Activated T-cell treated with anti-CD3 and anti-CD28 coated beads, Interleukin-2, amount 50 U/mL, for 4 hours (primary cell): ENCODE results near the gene DAPK2. TPM values are rescaled to one million over a fixed set of nuclear protein-coding genes. Genes with fewer than 3 reads are reported as not detected.

ENCODE experiments used
- ATAC-seq, 2 donors: fragments of 200-7000 bp; cut with Tn5 transposase; one replicate each; pipeline ENCODE4 v1.10.0; 2021
- DNase-seq: peaks from one replicate; pipeline ENCODE4 v3.0.0-alpha.2; 2020
- H3K27me3 Mint-ChIP-seq: one replicate; pipeline ENCODE4 v1.8.0; 2021; ENCODE audit warnings: low read depth, mixed read lengths
- H3K36me3 Mint-ChIP-seq: one replicate; pipeline ENCODE4 v1.8.0; 2022; ENCODE audit warnings: mixed read lengths; ENCODE audit not compliant: insufficient read depth
- H3K4me1 Mint-ChIP-seq: one replicate; pipeline ENCODE4 v1.8.0; 2021; ENCODE audit warnings: low read depth, mixed read lengths
- H3K4me3 Mint-ChIP-seq: one replicate; pipeline ENCODE4 v1.8.0; 2021; ENCODE audit warnings: mild to moderate bottlenecking, moderate library complexity, mixed read lengths
- H3K9me3 Mint-ChIP-seq: one replicate; pipeline ENCODE4 v1.8.0; 2021; ENCODE audit warnings: mixed read lengths
- total RNA-seq, 3 donors: library from RNA; stranded (reverse); gene quantifications; one replicate each; pipeline ENCODE4 v1.2.1, GENCODE V29; 2021

The DAPK2 gene
- total RNA-seq, 3 donors from 2014 or later = 0.40 to 1.1 (median 0.71) TPM

DNA sequence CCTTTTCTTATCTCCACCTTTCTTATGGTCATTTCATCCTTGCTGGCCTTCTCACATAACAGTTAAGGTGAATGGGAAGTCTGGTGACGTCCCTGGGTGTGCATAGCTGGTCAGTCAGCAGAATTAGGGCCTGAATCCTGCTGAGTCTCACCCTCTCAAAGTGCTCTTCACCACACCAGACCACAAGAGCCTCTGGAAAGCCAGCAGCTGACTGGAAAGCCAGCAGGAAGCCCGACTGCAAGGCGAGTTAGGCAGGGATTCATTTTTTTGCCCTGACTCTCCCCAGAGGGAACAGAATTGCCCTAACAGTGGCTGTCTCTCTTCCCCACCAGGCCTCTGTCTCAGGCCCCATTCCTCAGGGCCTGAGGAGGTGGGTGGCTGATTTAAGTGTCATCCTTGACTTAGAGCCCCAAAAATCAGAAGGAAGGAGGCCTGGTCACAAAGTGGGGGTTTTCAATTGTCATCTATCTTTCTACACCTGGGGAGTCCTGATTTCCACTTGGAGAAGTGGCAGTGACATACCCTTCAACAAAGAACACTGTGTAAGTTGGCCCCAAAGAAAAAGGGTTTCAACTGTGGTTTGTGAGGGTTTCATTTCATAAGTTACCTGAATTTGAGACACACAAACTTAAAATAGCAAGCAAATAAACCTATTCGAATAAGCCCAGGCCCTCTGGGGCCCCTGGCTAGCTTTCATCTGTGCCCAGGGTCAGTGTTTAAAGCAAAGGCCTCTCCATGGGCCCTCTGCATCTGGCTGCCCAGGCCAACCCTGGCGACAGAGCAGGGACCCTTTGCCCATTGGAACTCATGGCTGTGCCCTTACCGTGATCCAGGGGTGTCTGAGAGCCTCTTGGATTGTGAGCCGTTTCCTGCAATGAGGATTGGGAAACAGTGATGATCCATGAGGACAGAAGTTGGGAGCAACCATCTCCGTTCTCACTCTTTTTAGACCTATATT, 122.0 kb downstream of the DAPK2 start:
- H3K27me3 Mint-ChIP-seq = no peaks in the 10 kb centered on the region
- DNase-seq = no peak
- no peak for ATAC-seq
- no peaks in the 10 kb centered on the region for H3K36me3 Mint-ChIP-seq
- no peak overlapping the region for H3K4me3 Mint-ChIP-seq
- peaks cover 15% of the 10 kb centered on the region for H3K4me1 Mint-ChIP-seq
- no peaks in the 10 kb centered on the region for H3K9me3 Mint-ChIP-seq

DNA sequence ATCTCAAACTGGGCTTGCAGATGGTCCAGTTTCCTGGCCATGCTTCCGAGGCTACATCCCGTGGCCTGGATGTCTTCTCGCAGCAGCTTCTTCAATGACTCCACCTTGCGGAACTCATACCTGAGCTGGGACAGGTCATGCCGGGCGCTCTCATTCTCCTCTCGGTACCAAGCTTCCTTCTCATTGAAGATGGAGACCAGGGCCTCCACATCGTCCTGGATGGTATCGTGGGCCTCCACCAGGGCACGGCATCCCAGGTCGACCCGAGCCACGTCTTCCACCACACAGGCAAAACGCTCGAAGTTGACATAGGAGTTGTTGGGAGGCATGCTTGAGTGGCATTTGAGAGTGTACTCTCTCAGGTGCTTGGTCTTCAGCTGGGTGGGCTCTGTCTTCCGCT, 123.4 kb downstream of the DAPK2 start:
- ATAC-seq (no peak), DNase-seq (no peak)
- no peaks in the 10 kb centered on the region for H3K9me3 Mint-ChIP-seq
- no peak overlapping the region for H3K4me3 Mint-ChIP-seq
- H3K36me3 Mint-ChIP-seq = no peaks in the 10 kb centered on the region
- H3K4me1 Mint-ChIP-seq = peaks cover 15% of the 10 kb centered on the region
- H3K27me3 Mint-ChIP-seq = no peaks in the 10 kb centered on the region

GRCh38 chr15:63922261-63922904, 123.9 kb downstream of the DAPK2 start:
- no peaks in the 10 kb centered on the region for H3K36me3 Mint-ChIP-seq
- no peaks in the 10 kb centered on the region for H3K27me3 Mint-ChIP-seq
- H3K4me1 Mint-ChIP-seq = peaks cover 15% of the 10 kb centered on the region
- ATAC-seq = no peak
- DNase-seq = no peak
- no peaks in the 10 kb centered on the region for H3K9me3 Mint-ChIP-seq
- H3K4me3 Mint-ChIP-seq = no peak overlapping the region

GRCh38 chr15:63920504-63921175, 125.6 kb downstream of the DAPK2 start:
- H3K4me1 Mint-ChIP-seq = peaks cover 15% of the 10 kb centered on the region
- no peaks in the 10 kb centered on the region for H3K9me3 Mint-ChIP-seq
- no peaks in the 10 kb centered on the region for H3K27me3 Mint-ChIP-seq
- DNase-seq = no peak
- no peak for ATAC-seq
- no peaks in the 10 kb centered on the region for H3K36me3 Mint-ChIP-seq
- H3K4me3 Mint-ChIP-seq = no peak overlapping the region

- ATAC-seq (no peak), DNase-seq (no peak)
- H3K4me1 Mint-ChIP-seq = peaks cover 15% of the 10 kb centered on the region
- no peak overlapping the region for H3K4me3 Mint-ChIP-seq
- no peaks in the 10 kb centered on the region for H3K9me3 Mint-ChIP-seq
- no peaks in the 10 kb centered on the region for H3K27me3 Mint-ChIP-seq
- H3K36me3 Mint-ChIP-seq = no peaks in the 10 kb centered on the region
Measured at GRCh38 chr15:63918901-63919348, 127.4 kb downstream of the DAPK2 start.

- DNase-seq = no peak
- H3K9me3 Mint-ChIP-seq = no peaks in the 10 kb centered on the region
- no peak for ATAC-seq
- peaks cover 15% of the 10 kb centered on the region for H3K4me1 Mint-ChIP-seq
- H3K27me3 Mint-ChIP-seq = no peaks in the 10 kb centered on the region
- no peaks in the 10 kb centered on the region for H3K36me3 Mint-ChIP-seq
- no peak overlapping the region for H3K4me3 Mint-ChIP-seq
Measured at GRCh38 chr15:63918317-63918672, 128.0 kb downstream of the DAPK2 start.

DNA sequence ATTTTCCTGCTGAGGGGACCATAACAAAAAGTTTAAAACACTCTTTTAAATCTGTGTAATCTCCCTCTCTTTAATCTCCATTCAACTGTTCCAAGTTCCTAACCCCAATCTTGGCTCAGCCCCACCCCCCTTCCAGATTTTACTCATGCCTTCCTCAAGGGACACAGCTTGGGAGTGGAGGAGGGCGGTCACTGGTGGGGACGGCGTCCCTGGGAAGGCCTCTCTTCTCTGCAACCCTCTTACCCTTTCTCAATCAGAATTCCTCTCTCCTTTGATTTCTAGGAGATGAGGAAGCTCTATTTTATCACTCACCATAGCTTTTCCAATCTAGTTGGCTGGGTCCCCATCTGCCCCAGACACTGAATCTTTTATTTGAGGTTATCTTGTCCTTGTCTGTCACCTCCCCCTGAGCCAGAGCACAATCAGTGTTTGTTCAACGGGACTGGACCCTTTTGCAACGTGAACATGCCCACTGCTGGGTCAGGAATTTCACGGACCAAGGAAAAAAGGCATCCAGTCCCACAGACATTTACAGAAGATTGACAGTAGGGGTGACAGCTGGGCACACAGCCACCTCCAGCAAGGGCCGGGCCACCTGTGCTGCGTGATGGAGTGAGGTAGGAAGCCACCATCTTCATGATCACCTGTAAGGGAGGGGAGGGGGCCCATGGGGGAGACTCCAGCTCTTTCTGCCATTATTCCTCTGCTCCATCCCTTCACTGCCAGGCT, 128.5 kb downstream of the DAPK2 start:
- ATAC-seq (no peak), DNase-seq (no peak)
- Mint-ChIP-seq H3K36me3 (no peaks in the 10 kb centered on the region), H3K4me1 (peaks cover 15% of the 10 kb centered on the region), H3K9me3 (no peaks in the 10 kb centered on the region), H3K4me3 (no peak overlapping the region), H3K27me3 (no peaks in the 10 kb centered on the region)

DNA sequence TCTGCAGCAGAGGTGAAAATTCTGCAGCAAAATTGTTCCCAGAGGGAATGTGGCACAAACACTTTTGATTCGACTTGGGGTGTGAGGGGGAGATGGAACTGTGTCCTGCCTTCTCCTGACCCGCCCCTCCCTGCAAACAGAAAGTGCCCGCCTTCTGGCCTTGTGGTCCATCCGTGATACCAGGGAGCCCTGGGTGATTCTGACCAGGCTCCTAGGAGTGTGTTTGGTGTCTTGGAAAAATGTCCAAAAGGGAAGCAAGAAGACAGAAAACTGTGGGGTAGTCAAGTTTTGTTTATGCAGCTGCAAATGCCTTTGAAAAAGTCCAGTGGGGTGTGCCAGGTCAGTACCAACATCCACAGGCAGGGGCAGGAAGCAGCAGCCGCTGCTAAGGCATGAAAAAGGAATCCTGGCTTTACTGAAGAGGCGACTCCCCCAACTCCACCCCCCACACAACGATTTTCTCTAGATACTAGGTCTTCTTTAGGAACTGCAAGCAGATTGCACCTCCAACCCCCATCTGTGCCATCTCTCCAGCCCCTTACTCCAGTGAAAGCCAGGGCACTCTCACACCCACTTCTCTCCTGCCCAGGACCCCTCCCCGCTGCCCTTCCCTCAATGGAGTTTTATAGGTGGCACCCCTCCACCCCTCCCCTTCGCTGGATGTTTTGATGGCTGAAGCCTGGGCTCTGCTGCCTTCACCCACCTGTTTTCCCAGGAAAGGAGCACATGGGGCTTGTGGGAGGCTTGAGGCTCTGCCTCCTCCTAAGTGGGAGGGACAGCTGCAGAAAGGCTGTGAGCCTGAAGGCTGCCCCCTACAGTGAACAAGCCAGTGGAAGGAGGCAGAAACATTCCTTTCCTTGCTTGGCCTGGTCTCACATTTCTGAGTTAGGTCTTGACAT, 130.2 kb downstream of the DAPK2 start:
- Mint-ChIP-seq H3K4me1 (peaks cover 14% of the 10 kb centered on the region), H3K9me3 (no peaks in the 10 kb centered on the region), H3K4me3 (no peak overlapping the region), H3K36me3 (no peaks in the 10 kb centered on the region), H3K27me3 (no peaks in the 10 kb centered on the region)
- ATAC-seq (peak in 1 of 2 donors; percentile 27), DNase-seq (no peak)

DNA sequence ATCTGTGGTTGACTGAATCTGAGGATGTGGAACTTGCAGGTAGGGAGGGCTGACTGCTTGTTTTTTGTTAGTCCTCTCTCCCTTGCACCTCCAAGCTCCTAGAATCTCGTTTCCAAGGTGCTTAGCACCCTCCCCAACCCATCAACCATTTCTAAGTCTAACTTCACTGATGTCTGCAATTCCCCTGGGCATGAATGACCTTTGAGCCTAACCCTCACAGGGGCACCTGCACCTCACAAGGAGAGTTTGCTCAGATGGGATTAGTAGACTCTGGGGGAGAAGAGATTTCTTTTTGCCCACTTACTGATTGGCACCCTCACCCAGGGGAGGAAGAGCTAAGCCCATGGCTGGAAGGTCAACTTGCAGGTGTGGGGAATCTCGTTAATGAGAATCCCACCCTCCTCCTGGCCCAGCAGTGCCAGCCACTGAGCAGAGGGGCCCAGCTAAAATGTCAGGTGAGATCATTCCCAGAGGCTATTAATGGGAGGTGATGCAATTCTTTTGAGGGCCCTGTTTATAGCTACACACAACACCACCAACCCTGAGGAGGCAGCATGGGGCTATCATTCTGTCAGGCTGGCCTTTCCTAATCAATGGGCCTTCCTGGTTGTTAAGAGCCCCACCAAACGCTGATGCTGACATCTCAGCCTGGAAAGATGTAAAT, 130.9 kb downstream of the DAPK2 start:
- no peak for ATAC-seq
- no peak for DNase-seq
- H3K9me3 Mint-ChIP-seq = no peaks in the 10 kb centered on the region
- no peaks in the 10 kb centered on the region for H3K27me3 Mint-ChIP-seq
- no peak overlapping the region for H3K4me3 Mint-ChIP-seq
- H3K36me3 Mint-ChIP-seq = no peaks in the 10 kb centered on the region
- peaks cover 6% of the 10 kb centered on the region for H3K4me1 Mint-ChIP-seq

DNA sequence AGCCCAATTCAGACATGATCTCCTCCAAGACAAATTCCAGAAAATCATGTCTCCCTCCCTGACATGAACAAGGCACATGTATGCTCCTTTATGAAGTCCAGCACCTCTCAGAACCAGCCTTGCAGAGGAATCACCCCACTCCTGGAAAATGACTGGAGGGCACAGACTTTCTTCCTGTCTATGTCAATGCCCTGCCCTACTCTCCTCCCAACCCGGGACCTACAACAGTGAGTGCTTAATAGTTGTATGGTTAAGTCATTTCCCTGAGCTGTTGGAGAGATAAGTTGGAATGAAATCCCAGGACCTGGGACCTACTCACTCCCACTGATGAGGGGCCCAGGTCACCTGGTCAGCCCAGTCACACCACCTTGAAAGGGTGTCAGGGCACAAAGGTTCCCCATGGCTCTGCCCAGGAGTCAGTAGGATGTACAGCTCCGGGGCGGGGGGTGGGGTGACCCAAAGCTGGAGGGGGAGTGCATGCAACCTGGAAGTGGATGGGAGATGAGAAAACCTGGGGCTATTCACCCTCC, 132.4 kb downstream of the DAPK2 start:
- Mint-ChIP-seq H3K36me3 (no peaks in the 10 kb centered on the region), H3K27me3 (no peaks in the 10 kb centered on the region), H3K9me3 (no peaks in the 10 kb centered on the region), H3K4me1 (peaks cover 1% of the 10 kb centered on the region), H3K4me3 (no peak overlapping the region)
- no peak for DNase-seq
- ATAC-seq = no peak

DNA sequence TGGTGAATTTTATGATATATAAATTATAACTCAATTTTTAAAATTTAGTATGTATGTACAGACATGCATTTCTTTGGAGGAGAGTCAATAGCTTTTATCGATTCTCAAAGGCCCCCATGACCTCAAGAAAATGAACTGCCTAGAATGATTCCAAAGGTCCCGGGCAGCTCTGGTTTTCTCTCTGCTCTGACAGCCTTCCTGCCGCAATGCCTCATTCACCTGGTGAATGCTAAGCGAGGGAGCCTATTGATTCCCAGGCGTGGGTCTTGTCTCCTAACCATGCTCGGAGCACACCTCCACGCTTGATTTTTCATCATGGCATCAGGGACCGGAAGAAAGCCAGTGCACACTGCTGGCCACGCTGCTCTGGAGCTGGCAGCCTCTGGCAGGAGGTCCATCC, 132.9 kb downstream of the DAPK2 start:
- Mint-ChIP-seq H3K27me3 (no peaks in the 10 kb centered on the region), H3K36me3 (no peaks in the 10 kb centered on the region), H3K4me3 (no peak overlapping the region), H3K9me3 (no peaks in the 10 kb centered on the region), H3K4me1 (peaks cover 1% of the 10 kb centered on the region)
- no peak for DNase-seq
- no peak for ATAC-seq

- Mint-ChIP-seq H3K4me1 (peaks cover 2% of the 10 kb centered on the region), H3K4me3 (no peak overlapping the region)
- no peak for ATAC-seq
Measured at GRCh38 chr15:63912061-63912615, 134.1 kb downstream of the DAPK2 start.

More at GRCh38 chr15:63912061-63912615, 134.1 kb downstream of the DAPK2 start:
- H3K36me3 Mint-ChIP-seq = no peaks in the 10 kb centered on the region
- H3K9me3 Mint-ChIP-seq = no peaks in the 10 kb centered on the region
- DNase-seq = no peak
- no peaks in the 10 kb centered on the region for H3K27me3 Mint-ChIP-seq
